PC-9 (cell line): Measurements from ENCODE around the gene TRIM27. TPM values are rescaled to one million over a fixed set of nuclear protein-coding genes. Genes with fewer than 3 reads are reported as not detected.
"Not testable (repeated sequence)": the region's sequence is repeated elsewhere in the genome, so short reads cannot be mapped to it uniquely, and the experiment has no call there.

Experiments
- BruUV-seq: library from RNA; stranded (reverse); fragments of 400-500 nt; replicated peaks from 2 replicates; lab custom pipeline; 2021; lab: Mats Ljungman, UMichigan
- CTCF ChIA-PET: fragments of 300-600 bp; sonication (Branson Sonifier 250); formaldehyde crosslinking; loops from one replicate; lab custom pipeline; 2022; ENCODE audit warnings: antibody characterized with exemption; lab: Charles Lee
- POLR2A ChIA-PET: fragments of 300-600 bp; sonication (Branson Sonifier 250); formaldehyde crosslinking; loops from one replicate; lab custom pipeline; 2022; ENCODE audit warnings: antibody characterized with exemption; ENCODE audit not compliant: unreplicated experiment; lab: Charles Lee
- DNase-seq, 2 experiments: peaks; one replicate each; pipeline versions ENCODE4 v3.0.0 to v3.0.0-alpha.2; 2015 to 2022; ENCODE audit warnings: mixed read lengths in 1 of 2
- H2AFZ ChIP-seq: fragments of 200-600 bp; sonication (generic); 2 replicates; pipeline ENCODE4 v1.8.1; 2017; ENCODE audit warnings: antibody characterized with exemption
- H3F3A ChIP-seq: fragments of 200-600 bp; sonication (generic); 2 replicates; pipeline ENCODE4 v1.8.1; 2017; ENCODE audit warnings: antibody characterized with exemption, mild to moderate bottlenecking, low read depth; ENCODE audit not compliant: insufficient read depth
- H3K27ac ChIP-seq: fragments of 200-600 bp; sonication (generic); 2 replicates; pipeline ENCODE4 v1.6.1; 2016; ENCODE audit warnings: mixed run types
- H3K27me3 ChIP-seq: fragments of 200-600 bp; sonication (generic); 2 replicates; pipeline ENCODE4 v1.6.1; 2016; ENCODE audit warnings: low read depth, mixed run types; ENCODE audit not compliant: insufficient read depth
- H3K36me3 ChIP-seq: fragments of 200-600 bp; sonication (generic); 2 replicates; pipeline ENCODE4 v1.6.1; 2016; ENCODE audit warnings: low read depth, mixed run types
- H3K4me1 ChIP-seq: fragments of 200-600 bp; sonication (generic); replicated peaks from 2 replicates; pipeline ENCODE4 v1.6.1; 2016; ENCODE audit warnings: mixed run types; ENCODE audit not compliant: insufficient read depth
- H3K4me2 ChIP-seq: fragments of 200-600 bp; sonication (generic); 2 replicates; pipeline ENCODE4 v1.6.1; 2017; ENCODE audit warnings: mixed run types
- H3K4me3 ChIP-seq: fragments of 200-600 bp; sonication (generic); 2 replicates; pipeline ENCODE4 v1.6.1; 2016; ENCODE audit warnings: mixed run types
- H3K79me2 ChIP-seq: fragments of 200-600 bp; sonication (generic); 2 replicates; pipeline ENCODE4 v1.6.1; 2017; ENCODE audit warnings: low read depth, mixed run types
- H3K9me2 ChIP-seq: fragments of 200-600 bp; sonication (generic); 2 replicates; pipeline ENCODE4 v1.8.1; 2017; ENCODE audit warnings: mild to moderate bottlenecking; ENCODE audit not compliant: insufficient read depth
- H3K9me3 ChIP-seq: fragments of 200-600 bp; sonication (generic); 2 replicates; pipeline ENCODE4 v1.8.1; 2016; ENCODE audit warnings: low read depth; ENCODE audit not compliant: insufficient read depth
- H4K20me1 ChIP-seq: fragments of 200-600 bp; sonication (generic); 2 replicates; pipeline ENCODE4 v1.8.1; 2017; ENCODE audit not compliant: insufficient read depth
- EZH2 ChIP-seq: fragments of 200-600 bp; sonication (generic); IDR thresholded peaks from 2 replicates; pipeline ENCODE4 v1.8.0; 2017; ENCODE audit warnings: antibody characterized with exemption, low read depth
- intact Hi-C: fragments of 100-400 bp; cut with micrococcal nuclease; formaldehyde crosslinking; loops from one replicate; pipeline ENCODE4 v1.10.0; 2022; ENCODE audit not compliant: unreplicated experiment
- total RNA-seq: library from RNA; stranded (reverse); gene quantifications from 2 replicates; pipeline ENCODE4 v1.2.3, GENCODE V29; 2021
- TF ChIP-seq, protein P1 (sequence below): fragments of 200-600 bp; sonication (generic); conservative IDR thresholded peaks from 2 replicates; pipeline ENCODE4 v1.6.1; 2017; ENCODE audit warnings: mixed run types, antibody characterized with exemption, mild to moderate bottlenecking, moderate library complexity

The TRIM27 gene
- total RNA-seq, 1 experiment from 2014 or later, result 86.2 TPM

DNA sequence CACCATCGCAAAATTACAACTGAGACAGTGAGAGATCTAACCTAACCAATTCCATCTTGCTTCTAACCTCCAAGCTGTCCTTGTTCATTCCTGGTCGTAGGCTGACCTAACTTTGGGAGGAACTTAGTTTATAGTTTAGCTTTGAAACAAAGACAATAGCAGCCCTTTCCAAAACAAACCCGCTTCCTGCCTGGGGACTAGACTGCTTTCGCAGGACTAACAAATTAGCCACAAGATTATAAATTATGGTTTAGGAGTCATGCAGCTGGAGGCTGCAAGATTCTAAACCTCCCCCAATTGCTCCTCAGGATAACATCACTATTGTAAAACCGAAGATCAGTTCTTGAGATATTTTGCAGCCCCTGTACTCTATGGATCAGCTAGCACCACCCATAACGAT, 63.2 kb downstream of the TRIM27 start:
- no peaks in the 10 kb centered on the region for H3K9me2 ChIP-seq
- H3K27me3 ChIP-seq, result no peaks in the 10 kb centered on the region
- intact Hi-C loops, result loop anchor here (10.0 kb wide), 1 partner anchor 124 kb away; no protein-coding TSS in a partner anchor
- H3K79me2 ChIP-seq, result no peaks in the 10 kb centered on the region
- H3K36me3 ChIP-seq, result no peaks in the 10 kb centered on the region
- no peak overlapping the region for H3K27ac ChIP-seq
- H3K9me3 ChIP-seq, result no peaks in the 10 kb centered on the region
- H4K20me1 ChIP-seq, result no peaks in the 10 kb centered on the region
- ChIA-PET CTCF (no interaction called here), POLR2A (no interaction called here)
- no peak overlapping the region for H3K4me2 ChIP-seq
- no peak overlapping the region for H3K4me3 ChIP-seq
- TF ChIP-seq EZH2, result no peak
- TF ChIP-seq, protein P1, sequence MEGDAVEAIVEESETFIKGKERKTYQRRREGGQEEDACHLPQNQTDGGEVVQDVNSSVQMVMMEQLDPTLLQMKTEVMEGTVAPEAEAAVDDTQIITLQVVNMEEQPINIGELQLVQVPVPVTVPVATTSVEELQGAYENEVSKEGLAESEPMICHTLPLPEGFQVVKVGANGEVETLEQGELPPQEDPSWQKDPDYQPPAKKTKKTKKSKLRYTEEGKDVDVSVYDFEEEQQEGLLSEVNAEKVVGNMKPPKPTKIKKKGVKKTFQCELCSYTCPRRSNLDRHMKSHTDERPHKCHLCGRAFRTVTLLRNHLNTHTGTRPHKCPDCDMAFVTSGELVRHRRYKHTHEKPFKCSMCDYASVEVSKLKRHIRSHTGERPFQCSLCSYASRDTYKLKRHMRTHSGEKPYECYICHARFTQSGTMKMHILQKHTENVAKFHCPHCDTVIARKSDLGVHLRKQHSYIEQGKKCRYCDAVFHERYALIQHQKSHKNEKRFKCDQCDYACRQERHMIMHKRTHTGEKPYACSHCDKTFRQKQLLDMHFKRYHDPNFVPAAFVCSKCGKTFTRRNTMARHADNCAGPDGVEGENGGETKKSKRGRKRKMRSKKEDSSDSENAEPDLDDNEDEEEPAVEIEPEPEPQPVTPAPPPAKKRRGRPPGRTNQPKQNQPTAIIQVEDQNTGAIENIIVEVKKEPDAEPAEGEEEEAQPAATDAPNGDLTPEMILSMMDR, result no peak
- DNase-seq, result no peak
- peaks cover 12% of the 10 kb centered on the region for H3K4me1 ChIP-seq
- H2AFZ ChIP-seq, result no peak overlapping the region
- peaks cover 18% of the 10 kb centered on the region for H3F3A ChIP-seq
- no TSS peak for BruUV-seq

- H4K20me1 ChIP-seq, result no peaks in the 10 kb centered on the region
- no TSS peak for BruUV-seq
- H3K79me2 ChIP-seq, result no peaks in the 10 kb centered on the region
- ChIA-PET CTCF (no interaction called here), POLR2A (no interaction called here)
- TF ChIP-seq, protein P1, result no peak
- TF ChIP-seq EZH2, result no peak
- intact Hi-C loops, result no loop called here
- H3K4me1 ChIP-seq, result 0 out of 2 replicates have a peak, but pooled peaks cover 5% of the 10 kb centered on the region
- DNase-seq, result no peak
- H3F3A ChIP-seq, result peaks cover 11% of the 10 kb centered on the region; the same call in 1 of the 2 replicates
- H3K36me3 ChIP-seq, result no peaks in the 10 kb centered on the region
- H3K4me3 ChIP-seq, result no peak overlapping the region
- H3K9me3 ChIP-seq, result no peaks in the 10 kb centered on the region
- no peaks in the 10 kb centered on the region for H3K9me2 ChIP-seq
- H3K27ac ChIP-seq, result no peak overlapping the region
- no peaks in the 10 kb centered on the region for H3K27me3 ChIP-seq
- H2AFZ ChIP-seq, result no peak overlapping the region
- no peak overlapping the region for H3K4me2 ChIP-seq
Measured at GRCh38 chr6:28858963-28859362, 64.8 kb downstream of the TRIM27 start.

DNA sequence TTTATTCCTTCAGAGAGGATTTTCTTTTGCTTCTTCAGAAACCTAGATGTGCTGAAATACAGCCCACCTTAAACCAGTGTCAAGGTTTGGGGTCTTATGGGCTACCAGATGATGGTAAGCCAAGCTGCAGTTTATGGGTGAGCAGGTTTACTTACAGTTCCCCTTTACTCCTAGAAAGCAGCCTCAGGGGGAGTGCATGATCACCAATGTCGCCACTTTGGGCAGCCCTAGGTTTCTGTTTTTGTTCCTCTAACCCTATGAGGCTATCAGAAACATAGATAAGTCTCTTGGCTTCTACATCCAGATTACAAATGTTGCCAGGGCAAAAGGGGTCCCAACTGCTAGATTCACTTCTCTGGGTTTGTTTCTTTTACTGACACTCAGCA, 67.2 kb downstream of the TRIM27 start:
- H3K36me3 ChIP-seq, result no peaks in the 10 kb centered on the region
- H3K79me2 ChIP-seq, result no peaks in the 10 kb centered on the region
- peaks cover 7% of the 10 kb centered on the region; the same call in 1 of the 2 replicates for H3F3A ChIP-seq
- H3K27ac ChIP-seq, result no peak overlapping the region
- H3K4me1 ChIP-seq, result 0 out of 2 replicates have a peak, but pooled peaks cover 5% of the 10 kb centered on the region
- H3K9me2 ChIP-seq, result no peaks in the 10 kb centered on the region
- no TSS peak for BruUV-seq
- H3K4me2 ChIP-seq, result no peak overlapping the region
- intact Hi-C loops, result no loop called here
- H3K27me3 ChIP-seq, result no peaks in the 10 kb centered on the region; the same call in 1 of the 2 replicates
- DNase-seq, result no peak
- ChIA-PET POLR2A (no interaction called here), CTCF (no interaction called here)
- TF ChIP-seq, protein P1, result no peak
- no peak for TF ChIP-seq EZH2
- H3K4me3 ChIP-seq, result no peak overlapping the region
- no peaks in the 10 kb centered on the region for H4K20me1 ChIP-seq
- H3K9me3 ChIP-seq, result no peaks in the 10 kb centered on the region
- no peak overlapping the region for H2AFZ ChIP-seq

DNA sequence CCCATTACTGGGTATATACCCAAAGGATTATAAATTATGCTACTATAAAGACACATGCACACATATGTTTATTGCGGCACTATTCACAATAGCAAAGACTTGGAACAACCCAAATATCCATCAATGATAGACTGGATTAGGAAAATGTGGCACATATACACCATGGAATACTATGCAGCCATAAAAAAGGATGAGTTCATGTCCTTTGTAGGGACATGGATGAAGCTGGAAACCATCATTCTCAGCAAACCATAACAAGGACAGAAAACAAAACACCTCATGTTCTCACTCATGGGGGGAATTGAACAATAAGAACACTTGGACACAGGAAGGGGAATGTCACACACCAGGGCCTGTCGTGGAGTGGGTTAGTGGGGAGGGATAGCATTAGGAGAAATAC, 69.4 kb downstream of the TRIM27 start:
- intact Hi-C loops, H3K36me3 ChIP-seq, H3K27me3 ChIP-seq, BruUV-seq, H2AFZ ChIP-seq, H3K9me2 ChIP-seq, H3F3A ChIP-seq, H3K9me3 ChIP-seq, POLR2A ChIA-PET, H3K79me2 ChIP-seq, H3K27ac ChIP-seq, H3K4me2 ChIP-seq, CTCF ChIA-PET, H4K20me1 ChIP-seq, H3K4me3 ChIP-seq, H3K4me1 ChIP-seq, DNase-seq: not testable (repeated sequence)
